ENCODE results near the gene CLDN5.
"Not testable (repeated sequence)": the region's sequence is repeated elsewhere in the genome, so short reads cannot be mapped to it uniquely, and the experiment has no call there.

CLDN5 gene

GRCh38 chr22:19536564-19536963 lies 12.4 kb upstream of the CLDN5 start:
- DNase-seq (ENCODE audit: insufficient read length, low spot score), result no peak
- FAIRE-seq, result no peak
- no peak for TF ChIP-seq POU2F2 (IDR thresholded peaks at IDR 0.05; ENCODE audit: low read depth, low read length)
- TF ChIP-seq POLR2AphosphoS5 (IDR thresholded peaks at IDR 0.05; ENCODE audit: low read depth, low read length), result no peak
- no peak for TF ChIP-seq SPI1 (IDR thresholded peaks at IDR 0.05; ENCODE audit: low read depth, low read length)
- TF ChIP-seq PAX5 (IDR thresholded peaks at IDR 0.05; ENCODE audit: insufficient read depth, low read length, severe bottlenecking), result no peak
- no peak for TF ChIP-seq POLR2A (IDR thresholded peaks at IDR 0.05; ENCODE audit: low read depth, low read length)

GRCh38 chr22:19535001-19535400 lies 10.8 kb upstream of the CLDN5 start:
- DNase-seq (ENCODE audit: insufficient read length, low spot score), result no peak
- TF ChIP-seq SPI1 (IDR thresholded peaks at IDR 0.05; ENCODE audit: low read depth, low read length), result no peak
- TF ChIP-seq TAF1 (IDR thresholded peaks at IDR 0.05; ENCODE audit: low read depth, low read length), result no peak
- TF ChIP-seq POU2F2 (IDR thresholded peaks at IDR 0.05; ENCODE audit: low read depth, low read length), result no peak
- TF ChIP-seq POLR2AphosphoS5 (IDR thresholded peaks at IDR 0.05; ENCODE audit: low read depth, low read length), result no peak
- TF ChIP-seq PAX5 (IDR thresholded peaks at IDR 0.05; ENCODE audit: insufficient read depth, low read length, severe bottlenecking), result no peak
- no peak for TF ChIP-seq POLR2A (IDR thresholded peaks at IDR 0.05; ENCODE audit: low read depth, low read length)

GRCh38 chr22:19533857-19534256 lies 9.6 kb upstream of the CLDN5 start:
- TF ChIP-seq POU2F2 (IDR thresholded peaks at IDR 0.05; ENCODE audit: low read depth, low read length) (no peak), TAF1 (IDR thresholded peaks at IDR 0.05; ENCODE audit: low read depth, low read length) (no peak), PAX5 (IDR thresholded peaks at IDR 0.05; ENCODE audit: insufficient read depth, low read length, severe bottlenecking) (no peak), POLR2AphosphoS5 (IDR thresholded peaks at IDR 0.05; ENCODE audit: low read depth, low read length) (no peak)
- DNase-seq (ENCODE audit: insufficient read length, low spot score) (no peak), FAIRE-seq (no peak)

More at GRCh38 chr22:19535001-19535400, 10.8 kb upstream of the CLDN5 start:
- no peak for FAIRE-seq

- no peak for FAIRE-seq
- no peak for DNase-seq (ENCODE audit: insufficient read length, low spot score)
- TF ChIP-seq SPI1 (IDR thresholded peaks at IDR 0.05; ENCODE audit: low read depth, low read length), result no peak
- no peak for TF ChIP-seq POU2F2 (IDR thresholded peaks at IDR 0.05; ENCODE audit: low read depth, low read length)
- no peak for TF ChIP-seq TAF1 (IDR thresholded peaks at IDR 0.05; ENCODE audit: low read depth, low read length)
- TF ChIP-seq PAX5 (IDR thresholded peaks at IDR 0.05; ENCODE audit: insufficient read depth, low read length, severe bottlenecking), result no peak
- TF ChIP-seq POLR2AphosphoS5 (IDR thresholded peaks at IDR 0.05; ENCODE audit: low read depth, low read length), result no peak
- no peak for TF ChIP-seq POLR2A (IDR thresholded peaks at IDR 0.05; ENCODE audit: low read depth, low read length)
Measured at GRCh38 chr22:19533049-19533626, 8.9 kb upstream of the CLDN5 start.

GRCh38 chr22:19531327-19531726 lies 7.1 kb upstream of the CLDN5 start:
- not testable (repeated sequence) for FAIRE-seq; DNase-seq (ENCODE audit: insufficient read length, low spot score)

- TF ChIP-seq POLR2AphosphoS5 (IDR thresholded peaks at IDR 0.05; ENCODE audit: low read depth, low read length) (no peak), SPI1 (IDR thresholded peaks at IDR 0.05; ENCODE audit: low read depth, low read length) (no peak), POLR2A (IDR thresholded peaks at IDR 0.05; ENCODE audit: low read depth, low read length) (no peak), PAX5 (IDR thresholded peaks at IDR 0.05; ENCODE audit: insufficient read depth, low read length, severe bottlenecking) (no peak)
- DNase-seq (ENCODE audit: insufficient read length, low spot score) (no peak), FAIRE-seq (no peak)
Measured at GRCh38 chr22:19530751-19531150, 6.5 kb upstream of the CLDN5 start.

- TF ChIP-seq POLR2A (IDR thresholded peaks at IDR 0.05; ENCODE audit: low read depth, low read length), result no peak
- TF ChIP-seq POU2F2 (IDR thresholded peaks at IDR 0.05; ENCODE audit: low read depth, low read length), result no peak
- no peak for TF ChIP-seq POLR2AphosphoS5 (IDR thresholded peaks at IDR 0.05; ENCODE audit: low read depth, low read length)
- FAIRE-seq (no peak), DNase-seq (ENCODE audit: insufficient read length, low spot score) (no peak)
Measured at GRCh38 chr22:19529811-19530210, 5.6 kb upstream of the CLDN5 start.

GRCh38 chr22:19527861-19528417 lies 3.7 kb upstream of the CLDN5 start:
- DNase-seq (ENCODE audit: insufficient read length, low spot score) (no peak), FAIRE-seq (no peak)

GRCh38 chr22:19527321-19527721 lies 3.1 kb upstream of the CLDN5 start:
- FAIRE-seq (no peak), DNase-seq (ENCODE audit: insufficient read length, low spot score) (no peak)
- no peak for TF ChIP-seq POLR2AphosphoS5 (IDR thresholded peaks at IDR 0.05; ENCODE audit: low read depth, low read length)
- no peak for TF ChIP-seq POU2F2 (IDR thresholded peaks at IDR 0.05; ENCODE audit: low read depth, low read length)
- TF ChIP-seq PAX5 (IDR thresholded peaks at IDR 0.05; ENCODE audit: insufficient read depth, low read length, severe bottlenecking), result no peak
- no peak for TF ChIP-seq TAF1 (IDR thresholded peaks at IDR 0.05; ENCODE audit: low read depth, low read length)
- no peak for TF ChIP-seq POLR2A (IDR thresholded peaks at IDR 0.05; ENCODE audit: low read depth, low read length)
- no peak for TF ChIP-seq SPI1 (IDR thresholded peaks at IDR 0.05; ENCODE audit: low read depth, low read length)

More at GRCh38 chr22:19527861-19528417, 3.7 kb upstream of the CLDN5 start:
- TF ChIP-seq PAX5 (IDR thresholded peaks at IDR 0.05; ENCODE audit: insufficient read depth, low read length, severe bottlenecking) (no peak), POLR2AphosphoS5 (IDR thresholded peaks at IDR 0.05; ENCODE audit: low read depth, low read length) (no peak), TAF1 (IDR thresholded peaks at IDR 0.05; ENCODE audit: low read depth, low read length) (no peak)

GRCh38 chr22:19526702-19527111 lies 2.5 kb upstream of the CLDN5 start:
- DNase-seq (ENCODE audit: insufficient read length, low spot score) (no peak), FAIRE-seq (no peak)
- TF ChIP-seq POU2F2 (IDR thresholded peaks at IDR 0.05; ENCODE audit: low read depth, low read length) (no peak), SPI1 (IDR thresholded peaks at IDR 0.05; ENCODE audit: low read depth, low read length) (no peak), PAX5 (IDR thresholded peaks at IDR 0.05; ENCODE audit: insufficient read depth, low read length, severe bottlenecking) (no peak), TAF1 (IDR thresholded peaks at IDR 0.05; ENCODE audit: low read depth, low read length) (no peak)
